HL-60 (cell line): Measurements from ENCODE around the gene SMURF1.

Experiments used
- DNase-seq, 2 experiments: peaks; one replicate each; pipeline ENCODE4 v3.0.0-alpha.2; 2010 to 2020; ENCODE audit warnings: low read depth in 1 of 2, low spot score in 1 of 2
- H3K27ac ChIP-seq: fragments of 250-450 bp; sonication (Bioruptor Pico); replicated peaks from 2 replicates; pipeline ENCODE4 v1.5.1; 2020; ENCODE audit warnings: mild to moderate bottlenecking, moderate library complexity
- H3K27me3 ChIP-seq: fragments of 250-450 bp; sonication (Bioruptor Pico); 2 replicates; pipeline ENCODE4 v1.5.1; 2021; ENCODE audit warnings: mild to moderate bottlenecking, moderate library complexity; ENCODE audit not compliant: insufficient read depth, poor library complexity, severe bottlenecking
- H3K4me3 ChIP-seq: replicated peaks from 2 replicates; pipeline ENCODE4 v1.5.1; 2011; ENCODE audit warnings: mild to moderate bottlenecking, control low read depth, low read length; ENCODE audit not compliant: insufficient read depth
- GABPA ChIP-seq: IDR thresholded peaks from 2 replicates; pipeline ENCODE4 v1.6.1; 2012; ENCODE audit warnings: low read depth
- POLR2AphosphoS5 ChIP-seq: IDR thresholded peaks from 2 replicates; pipeline ENCODE4 v1.6.1; 2012; ENCODE audit warnings: low read depth
- SPI1 ChIP-seq: IDR thresholded peaks from 2 replicates; pipeline ENCODE4 v1.6.1; 2012; ENCODE audit warnings: low read depth, mild to moderate bottlenecking, borderline replicate concordance
- TF ChIP-seq, protein P1 (sequence below): IDR thresholded peaks from 2 replicates; pipeline ENCODE4 v1.6.1; 2012; ENCODE audit warnings: low read depth; ENCODE audit not compliant: insufficient replicate concordance
- TF ChIP-seq, protein P2 (sequence below): IDR thresholded peaks from one replicate; pipeline ENCODE4 v1.5.1; 2011; ENCODE audit warnings: low read length, control low read depth, inconsistent platforms; ENCODE audit not compliant: insufficient read depth

Gene SMURF1

DNA sequence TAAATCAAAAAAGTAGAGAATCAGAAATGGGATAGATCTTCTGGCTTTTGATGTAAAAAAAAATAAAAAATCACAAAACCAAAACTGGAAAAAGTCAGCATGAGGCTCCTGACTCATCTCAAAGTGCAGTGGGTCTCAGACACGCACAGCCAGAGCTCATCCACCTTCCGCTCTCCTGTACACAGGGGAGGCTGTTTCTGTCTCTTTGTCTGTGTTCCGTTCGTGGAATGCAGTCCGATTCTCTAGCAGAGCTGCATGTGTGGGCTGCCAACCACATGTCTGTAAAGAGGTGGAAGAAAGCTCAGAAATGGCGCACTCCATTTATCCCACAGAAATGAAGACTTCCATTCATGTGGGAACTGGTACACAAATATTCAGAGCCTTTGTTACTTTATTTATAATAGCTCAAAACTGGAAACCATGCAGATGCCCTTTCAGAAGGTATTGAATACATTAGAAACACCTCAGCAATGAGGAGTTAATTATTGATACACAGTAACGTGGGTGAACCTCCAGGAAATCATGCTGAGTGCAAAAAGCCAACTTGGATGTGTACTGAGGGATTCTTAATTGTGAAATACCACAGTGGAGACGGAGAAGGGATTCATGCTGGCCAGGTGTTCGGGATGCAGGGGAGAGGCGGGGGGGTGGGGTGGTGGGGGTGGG is 142.3 kb downstream of the SMURF1 start:
- TF ChIP-seq, protein P1, sequence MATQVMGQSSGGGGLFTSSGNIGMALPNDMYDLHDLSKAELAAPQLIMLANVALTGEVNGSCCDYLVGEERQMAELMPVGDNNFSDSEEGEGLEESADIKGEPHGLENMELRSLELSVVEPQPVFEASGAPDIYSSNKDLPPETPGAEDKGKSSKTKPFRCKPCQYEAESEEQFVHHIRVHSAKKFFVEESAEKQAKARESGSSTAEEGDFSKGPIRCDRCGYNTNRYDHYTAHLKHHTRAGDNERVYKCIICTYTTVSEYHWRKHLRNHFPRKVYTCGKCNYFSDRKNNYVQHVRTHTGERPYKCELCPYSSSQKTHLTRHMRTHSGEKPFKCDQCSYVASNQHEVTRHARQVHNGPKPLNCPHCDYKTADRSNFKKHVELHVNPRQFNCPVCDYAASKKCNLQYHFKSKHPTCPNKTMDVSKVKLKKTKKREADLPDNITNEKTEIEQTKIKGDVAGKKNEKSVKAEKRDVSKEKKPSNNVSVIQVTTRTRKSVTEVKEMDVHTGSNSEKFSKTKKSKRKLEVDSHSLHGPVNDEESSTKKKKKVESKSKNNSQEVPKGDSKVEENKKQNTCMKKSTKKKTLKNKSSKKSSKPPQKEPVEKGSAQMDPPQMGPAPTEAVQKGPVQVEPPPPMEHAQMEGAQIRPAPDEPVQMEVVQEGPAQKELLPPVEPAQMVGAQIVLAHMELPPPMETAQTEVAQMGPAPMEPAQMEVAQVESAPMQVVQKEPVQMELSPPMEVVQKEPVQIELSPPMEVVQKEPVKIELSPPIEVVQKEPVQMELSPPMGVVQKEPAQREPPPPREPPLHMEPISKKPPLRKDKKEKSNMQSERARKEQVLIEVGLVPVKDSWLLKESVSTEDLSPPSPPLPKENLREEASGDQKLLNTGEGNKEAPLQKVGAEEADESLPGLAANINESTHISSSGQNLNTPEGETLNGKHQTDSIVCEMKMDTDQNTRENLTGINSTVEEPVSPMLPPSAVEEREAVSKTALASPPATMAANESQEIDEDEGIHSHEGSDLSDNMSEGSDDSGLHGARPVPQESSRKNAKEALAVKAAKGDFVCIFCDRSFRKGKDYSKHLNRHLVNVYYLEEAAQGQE, result no peak
- no peak for TF ChIP-seq POLR2AphosphoS5
- TF ChIP-seq, protein P2, sequence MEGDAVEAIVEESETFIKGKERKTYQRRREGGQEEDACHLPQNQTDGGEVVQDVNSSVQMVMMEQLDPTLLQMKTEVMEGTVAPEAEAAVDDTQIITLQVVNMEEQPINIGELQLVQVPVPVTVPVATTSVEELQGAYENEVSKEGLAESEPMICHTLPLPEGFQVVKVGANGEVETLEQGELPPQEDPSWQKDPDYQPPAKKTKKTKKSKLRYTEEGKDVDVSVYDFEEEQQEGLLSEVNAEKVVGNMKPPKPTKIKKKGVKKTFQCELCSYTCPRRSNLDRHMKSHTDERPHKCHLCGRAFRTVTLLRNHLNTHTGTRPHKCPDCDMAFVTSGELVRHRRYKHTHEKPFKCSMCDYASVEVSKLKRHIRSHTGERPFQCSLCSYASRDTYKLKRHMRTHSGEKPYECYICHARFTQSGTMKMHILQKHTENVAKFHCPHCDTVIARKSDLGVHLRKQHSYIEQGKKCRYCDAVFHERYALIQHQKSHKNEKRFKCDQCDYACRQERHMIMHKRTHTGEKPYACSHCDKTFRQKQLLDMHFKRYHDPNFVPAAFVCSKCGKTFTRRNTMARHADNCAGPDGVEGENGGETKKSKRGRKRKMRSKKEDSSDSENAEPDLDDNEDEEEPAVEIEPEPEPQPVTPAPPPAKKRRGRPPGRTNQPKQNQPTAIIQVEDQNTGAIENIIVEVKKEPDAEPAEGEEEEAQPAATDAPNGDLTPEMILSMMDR, result no peak
- TF ChIP-seq GABPA, result no peak
- TF ChIP-seq SPI1, result no peak
- H3K27me3 ChIP-seq, result no peaks in the 10 kb centered on the region
- DNase-seq, result no peak
- H3K4me3 ChIP-seq, result no peak overlapping the region
- H3K27ac ChIP-seq, result no peak overlapping the region

DNA sequence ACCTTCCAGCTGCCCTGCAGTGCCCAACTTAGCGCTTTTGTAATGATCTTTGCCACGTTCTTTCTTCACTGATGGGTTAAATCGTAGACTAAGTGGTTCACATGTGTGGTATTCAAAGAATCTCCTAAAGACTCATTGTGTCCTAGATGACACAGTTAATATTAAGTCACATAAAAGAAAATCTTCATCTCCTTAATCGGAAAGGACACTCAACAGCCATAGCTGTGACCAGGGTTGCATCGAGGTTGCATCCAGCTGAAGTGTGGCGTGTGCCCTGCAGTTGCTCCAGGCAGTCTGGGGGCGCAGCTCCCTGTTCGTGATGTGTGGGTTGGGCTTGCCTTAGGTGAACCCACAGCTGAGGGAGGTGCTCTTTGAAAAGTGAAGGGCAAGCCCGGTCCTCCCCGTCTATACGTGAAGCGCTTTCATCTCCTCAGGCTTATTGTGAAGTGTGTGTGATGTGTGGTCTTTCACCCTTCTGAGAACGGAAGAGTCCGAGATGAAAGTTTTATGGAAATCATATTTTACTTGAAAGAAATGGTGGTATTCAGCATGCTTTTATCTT is 142.9 kb downstream of the SMURF1 start:
- TF ChIP-seq, protein P2, result no peak
- TF ChIP-seq GABPA, result no peak
- TF ChIP-seq POLR2AphosphoS5, result no peak
- TF ChIP-seq SPI1, result no peak
- TF ChIP-seq, protein P1, result no peak
- H3K27me3 ChIP-seq, result no peaks in the 10 kb centered on the region
- H3K4me3 ChIP-seq, result no peak overlapping the region
- no peak overlapping the region for H3K27ac ChIP-seq
- DNase-seq, result no peak

DNA sequence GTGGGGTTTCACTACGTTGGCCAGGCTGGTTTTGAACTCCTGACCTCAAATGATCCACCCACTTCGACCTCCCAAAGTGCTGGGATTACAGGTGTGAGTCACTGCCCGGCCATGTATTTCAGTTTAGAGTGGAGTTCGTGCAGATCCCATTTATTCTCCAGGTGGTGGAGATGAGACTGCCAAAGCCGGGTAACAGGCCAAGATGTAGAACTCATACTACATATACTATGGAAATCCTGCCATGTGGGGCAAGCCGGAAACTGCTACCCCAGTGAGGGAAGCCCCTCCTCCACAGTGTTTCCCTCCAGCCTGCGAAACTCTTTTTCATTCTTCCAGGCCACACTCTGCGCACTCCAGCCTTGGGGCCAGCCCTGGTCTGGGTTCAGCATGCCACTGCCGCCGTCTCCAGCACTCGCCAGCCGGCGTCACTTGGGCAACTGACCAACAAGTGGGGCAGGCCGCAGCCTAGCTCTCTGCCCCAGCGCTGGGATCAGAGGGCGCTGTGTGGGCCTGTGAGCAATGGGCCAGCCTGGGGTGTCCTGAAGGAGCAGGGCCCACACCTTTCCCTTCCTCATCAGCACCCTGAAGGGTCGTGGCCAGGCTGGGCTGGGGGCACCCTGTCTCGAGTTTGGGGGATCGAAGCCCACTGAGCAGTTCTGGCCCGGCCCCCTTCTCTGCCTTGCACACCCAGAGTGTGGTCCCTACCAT is 143.6 kb downstream of the SMURF1 start:
- no peaks in the 10 kb centered on the region for H3K27me3 ChIP-seq
- no peak for TF ChIP-seq SPI1
- TF ChIP-seq GABPA, result no peak
- no peak for TF ChIP-seq POLR2AphosphoS5
- TF ChIP-seq, protein P2, result no peak
- TF ChIP-seq, protein P1, result no peak
- no peak overlapping the region for H3K4me3 ChIP-seq
- DNase-seq, result no peak
- no peak overlapping the region for H3K27ac ChIP-seq
